GM18511 (cell line): ENCODE results near the gene EPHB6.

Experiments used
- ATAC-seq: cut with Tn5 transposase; IDR thresholded peaks from one replicate; pipeline ENCODE4 v1.9.1; 2021; ENCODE audit warnings: mild to moderate bottlenecking, moderate library complexity; ENCODE audit not compliant: unreplicated experiment

The EPHB6 gene

GRCh38 chr7:142894112-142894984, 39.5 kb downstream of the EPHB6 start:
- ATAC-seq = no peak

DNA sequence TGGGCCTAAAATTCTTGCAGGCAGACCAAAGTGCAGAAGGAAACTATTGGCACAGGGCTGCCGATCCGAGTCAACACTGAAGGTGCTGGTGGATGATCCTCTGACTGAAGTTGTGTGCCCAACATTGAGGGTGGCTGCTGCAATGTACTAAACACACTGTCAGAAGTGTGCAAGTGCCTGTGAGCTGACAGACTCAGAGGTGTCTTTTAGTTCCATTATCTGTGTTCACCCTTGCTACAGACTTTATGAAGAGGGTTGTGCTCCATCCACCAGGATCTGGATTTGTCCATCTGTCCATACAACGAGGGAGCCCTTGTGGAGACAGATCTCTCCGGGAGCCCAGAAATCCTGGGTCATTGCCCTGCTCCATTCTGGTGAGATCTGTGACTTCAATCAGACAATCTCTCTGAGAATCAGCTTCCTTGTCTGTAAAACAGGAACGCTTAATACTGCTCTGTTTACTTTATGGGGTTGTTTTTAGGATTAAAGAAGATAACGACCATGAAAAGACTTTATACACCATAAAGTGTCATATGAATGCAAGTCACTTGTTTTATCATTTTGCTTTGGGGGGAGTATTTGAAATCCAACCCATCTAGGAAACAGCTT, 40.2 kb downstream of the EPHB6 start:
- no peak for ATAC-seq

DNA sequence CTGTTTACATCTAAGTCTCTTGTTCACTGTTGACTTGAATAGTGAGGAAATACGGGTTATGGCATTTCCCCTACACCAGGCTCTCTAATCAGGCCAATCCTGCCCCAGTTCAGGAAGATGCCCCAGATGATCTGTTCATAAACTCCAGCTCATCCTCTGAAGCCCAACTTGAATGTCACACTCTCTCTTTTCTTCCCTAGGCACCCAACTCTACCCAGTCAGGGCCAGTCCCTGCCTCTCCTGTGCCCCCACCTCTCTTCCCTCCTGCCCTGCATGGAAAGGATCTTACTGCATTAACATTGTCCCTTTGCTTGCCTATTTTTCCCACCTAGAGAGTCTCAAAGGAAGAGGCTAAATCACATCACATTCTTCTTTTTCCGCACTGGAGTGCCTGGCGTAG, 41.3 kb downstream of the EPHB6 start:
- no peak for ATAC-seq

- no peak for ATAC-seq
Measured at GRCh38 chr7:142896741-142897379, 42.0 kb downstream of the EPHB6 start.

GRCh38 chr7:142897691-142898090, 42.8 kb downstream of the EPHB6 start:
- no peak for ATAC-seq

DNA sequence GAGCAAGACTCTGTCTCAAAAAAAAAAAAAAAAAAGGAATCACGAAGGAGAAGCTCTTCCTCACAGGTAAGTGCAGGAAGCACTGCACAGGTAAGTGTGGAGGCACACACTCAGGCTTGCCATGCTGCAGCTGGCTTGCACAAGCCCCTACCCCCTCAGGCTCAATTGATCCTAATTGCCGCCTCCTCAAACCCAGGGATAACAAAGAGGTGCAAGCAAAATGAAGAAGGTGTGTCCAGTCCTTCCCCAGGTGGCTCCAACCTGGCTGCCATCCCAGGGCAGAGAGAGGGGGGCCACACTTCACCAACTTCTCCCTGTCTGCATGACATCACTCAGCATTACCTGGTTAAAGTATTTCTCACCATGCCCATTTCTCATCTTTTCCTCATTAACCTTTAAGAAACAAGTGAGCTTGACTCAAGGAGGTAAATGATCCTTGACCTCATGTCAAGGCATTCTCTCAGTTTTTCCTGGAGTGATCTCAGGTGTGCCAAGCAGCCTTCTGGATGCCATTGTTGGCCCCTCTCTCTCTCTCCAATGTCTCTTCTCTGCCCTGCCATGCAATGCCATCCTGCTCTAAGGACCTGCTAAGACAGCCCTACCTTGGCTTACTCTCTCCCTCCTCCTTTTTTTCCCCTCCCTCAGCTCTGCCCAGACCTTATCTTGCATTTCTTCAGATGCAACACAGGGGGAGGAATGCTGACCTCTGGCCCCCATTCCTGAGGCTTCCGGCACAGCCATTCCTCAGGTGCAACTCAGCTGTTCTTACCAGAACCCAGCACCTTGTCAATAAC, 43.7 kb downstream of the EPHB6 start:
- no peak for ATAC-seq

GRCh38 chr7:142899661-142900060, 44.8 kb downstream of the EPHB6 start:
- ATAC-seq = no peak

- no peak for ATAC-seq
Measured at GRCh38 chr7:142901426-142902259, 46.8 kb downstream of the EPHB6 start.

DNA sequence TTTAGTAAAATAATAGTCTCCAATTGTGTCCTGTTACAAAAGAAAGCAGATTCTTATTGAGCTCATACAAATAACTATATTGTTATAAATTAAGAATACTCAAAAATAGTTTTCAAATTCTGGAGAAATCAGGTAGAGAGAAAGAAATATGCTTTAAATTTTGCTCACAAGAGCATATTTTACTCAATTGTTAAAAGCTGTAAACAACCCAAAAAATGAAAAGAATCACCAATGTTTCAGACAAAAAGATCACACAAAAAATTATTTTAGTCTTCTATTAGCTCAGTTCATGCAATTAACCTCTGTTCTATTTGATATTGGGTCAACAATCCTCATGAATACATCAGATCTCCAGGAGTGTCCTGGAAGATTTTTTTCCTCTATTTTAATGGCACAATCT, 49.3 kb downstream of the EPHB6 start:
- ATAC-seq = no peak

DNA sequence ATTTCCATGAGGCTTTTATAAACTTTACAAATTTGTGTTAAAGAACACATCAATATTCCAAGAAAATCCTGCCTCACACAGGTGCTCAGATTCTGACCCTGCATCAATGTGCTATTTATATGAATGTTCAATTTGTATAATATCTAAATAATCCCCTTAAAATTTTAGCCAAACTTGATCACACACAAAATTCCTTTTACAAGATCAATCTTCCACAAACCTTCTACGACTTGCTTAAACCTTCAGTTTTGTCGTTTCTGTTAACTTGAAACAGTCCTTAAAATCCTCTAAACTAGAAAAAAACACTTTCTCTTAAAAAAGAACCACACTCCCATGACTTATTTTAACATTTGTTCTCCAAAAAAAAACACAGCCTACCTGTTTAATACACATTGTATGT, 50.9 kb downstream of the EPHB6 start:
- ATAC-seq = no peak

DNA sequence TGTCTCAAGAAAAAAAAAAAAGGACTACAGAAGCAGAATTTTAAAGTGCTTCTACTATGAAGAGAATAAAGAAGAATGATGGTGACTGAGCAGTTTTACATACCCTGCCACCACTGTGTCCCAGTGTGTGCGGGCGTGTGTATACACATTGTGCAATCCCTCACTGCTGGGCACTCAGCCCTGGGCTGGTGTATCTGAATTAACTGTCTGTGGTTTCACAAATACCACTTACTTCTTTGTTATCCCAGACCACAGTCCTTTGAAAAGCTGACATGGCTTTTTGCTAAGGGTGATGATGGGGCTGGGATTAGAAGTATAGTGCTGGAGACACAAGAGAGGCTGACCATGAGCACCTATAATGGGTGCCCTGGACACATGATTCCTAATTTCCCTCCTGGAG, 51.8 kb downstream of the EPHB6 start:
- ATAC-seq = no peak

DNA sequence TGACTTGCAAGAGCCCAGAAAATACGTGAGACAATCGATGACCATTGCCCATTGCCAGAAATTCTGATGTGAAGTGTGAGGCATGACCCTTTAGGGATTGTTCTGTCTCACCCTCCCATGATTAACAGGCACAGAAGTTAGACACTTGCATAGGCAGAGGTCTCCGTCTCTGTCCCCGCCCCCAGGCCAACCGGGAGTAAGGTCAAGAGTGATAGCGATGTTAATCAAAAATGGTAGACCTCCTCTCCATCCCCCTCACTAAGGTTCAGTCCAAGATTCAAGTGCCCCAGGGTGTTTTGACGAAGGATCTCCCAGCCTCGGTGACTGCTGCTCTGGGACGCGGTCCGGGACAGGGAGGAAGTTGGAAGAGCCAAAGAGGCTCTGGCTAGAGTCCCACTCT, 53.4 kb downstream of the EPHB6 start:
- no peak for ATAC-seq

DNA sequence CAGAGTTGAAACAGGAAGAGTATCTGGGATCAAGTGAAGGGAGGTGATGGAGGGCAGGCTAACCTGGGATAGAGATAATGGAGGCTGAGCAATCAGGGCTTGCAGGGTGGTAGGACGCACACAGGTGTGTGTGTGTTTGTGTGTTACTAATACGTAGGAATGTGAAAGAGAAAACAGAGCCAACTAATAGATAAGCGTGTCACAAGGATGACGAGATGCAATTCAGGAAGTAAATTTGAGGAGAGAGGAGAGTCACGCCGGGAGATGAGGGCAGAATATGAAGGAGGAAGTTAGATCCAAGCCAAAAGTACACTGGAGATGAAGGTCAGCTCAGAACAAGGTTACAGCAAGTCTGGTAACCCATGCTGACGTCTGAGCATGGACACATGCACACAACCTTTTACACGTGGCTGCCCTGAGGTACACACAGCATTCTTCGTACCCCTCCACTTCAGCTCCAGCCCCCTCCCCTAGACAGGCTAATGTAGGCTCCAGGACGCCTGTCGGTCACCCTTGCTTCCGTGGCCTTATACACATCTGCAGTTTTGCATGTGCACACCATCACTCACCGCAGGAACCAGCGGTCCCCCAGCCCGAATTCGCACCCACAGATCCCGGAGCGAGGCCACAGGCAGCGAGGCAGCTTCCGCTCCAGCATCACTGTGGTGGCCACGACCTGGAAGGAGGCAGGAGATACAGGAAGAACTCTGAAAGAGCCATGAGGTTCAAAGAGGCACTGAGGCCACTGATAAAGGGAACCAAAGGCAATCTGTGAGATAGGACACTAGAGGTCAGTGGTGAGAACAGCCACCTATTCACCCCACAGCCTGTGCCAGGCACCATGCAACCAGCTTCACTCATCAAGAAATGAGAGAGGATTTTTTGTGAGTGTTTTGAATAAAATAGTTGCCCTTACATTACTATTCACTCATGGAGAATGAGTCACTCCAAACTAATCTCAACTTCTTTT, 54.3 kb downstream of the EPHB6 start:
- ATAC-seq = no peak

DNA sequence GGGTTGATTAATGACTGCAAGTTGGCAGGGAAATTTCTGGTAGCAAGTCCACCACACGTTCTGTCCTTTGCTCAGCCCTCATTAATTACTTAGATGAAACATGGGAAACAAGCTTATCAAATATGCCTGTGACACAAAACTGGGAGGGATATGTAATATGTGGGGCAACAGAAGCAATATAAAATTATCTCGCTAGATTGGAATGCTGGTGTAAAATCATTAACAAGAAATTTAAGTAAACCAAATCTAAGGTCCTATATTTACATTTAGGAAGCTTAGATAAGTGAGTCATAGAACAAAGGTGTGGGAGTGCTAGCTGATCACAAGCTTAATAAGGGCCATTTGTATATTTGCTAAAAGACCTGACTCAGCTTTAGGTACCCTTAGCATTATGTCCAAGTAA, 55.2 kb downstream of the EPHB6 start:
- ATAC-seq = no peak

DNA sequence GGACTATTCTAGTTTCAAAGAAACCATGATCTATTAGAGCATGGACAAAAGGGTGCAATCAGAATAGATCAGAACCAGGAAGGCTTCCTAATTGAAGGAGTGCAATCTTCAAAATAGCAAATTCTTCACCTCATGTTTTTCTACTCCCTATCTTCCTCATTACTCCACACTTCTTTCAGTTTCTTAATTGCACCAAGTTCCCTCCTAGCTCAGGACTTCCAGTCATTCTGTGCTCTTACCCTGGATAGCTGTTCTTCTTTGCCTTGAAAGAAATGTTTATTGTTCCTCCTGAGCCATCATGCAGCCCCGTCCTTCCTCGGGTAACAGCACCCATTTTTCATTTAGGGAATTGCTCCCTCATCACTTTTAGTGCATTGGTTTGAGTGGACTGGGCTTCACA, 55.6 kb downstream of the EPHB6 start:
- ATAC-seq = no peak

DNA sequence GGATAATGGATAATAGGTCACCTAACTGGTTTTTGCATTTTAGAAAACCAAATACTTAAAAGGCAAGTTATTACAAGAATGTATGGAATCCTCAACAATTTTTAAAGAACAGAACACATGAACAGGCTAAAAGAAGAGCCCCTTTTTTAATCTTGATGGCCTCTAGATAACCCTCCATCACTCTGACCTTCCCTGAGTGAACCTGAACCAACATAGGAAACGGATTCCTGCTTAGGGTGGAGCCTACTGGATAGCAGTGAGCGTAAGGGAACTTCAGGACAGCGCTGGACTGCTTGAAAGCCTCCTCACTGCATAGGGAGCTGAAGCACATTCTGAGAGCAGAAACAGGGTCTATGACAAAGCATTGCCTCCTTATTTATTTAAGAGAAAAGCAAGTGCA, 58.2 kb downstream of the EPHB6 start:
- no peak for ATAC-seq

DNA sequence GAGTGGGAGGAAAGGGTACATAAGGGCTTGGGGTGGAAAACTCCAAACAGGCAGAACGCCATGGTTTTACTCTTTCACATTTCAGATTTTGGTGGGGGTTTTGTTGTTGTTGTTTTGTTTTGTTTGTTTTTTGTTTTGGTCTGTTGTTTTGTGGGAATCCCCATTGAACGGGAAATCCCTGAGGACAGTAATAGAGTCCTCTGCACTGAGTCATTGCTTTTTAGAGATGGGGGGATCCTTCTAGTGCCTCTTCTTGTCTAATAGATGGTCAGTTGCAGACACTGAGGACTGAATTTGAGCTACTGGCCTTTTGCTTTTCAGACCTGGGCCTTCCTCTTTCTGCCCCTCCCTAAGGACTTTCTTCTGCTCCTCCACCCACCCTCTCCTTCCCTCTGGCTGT, 58.7 kb downstream of the EPHB6 start:
- no peak for ATAC-seq

DNA sequence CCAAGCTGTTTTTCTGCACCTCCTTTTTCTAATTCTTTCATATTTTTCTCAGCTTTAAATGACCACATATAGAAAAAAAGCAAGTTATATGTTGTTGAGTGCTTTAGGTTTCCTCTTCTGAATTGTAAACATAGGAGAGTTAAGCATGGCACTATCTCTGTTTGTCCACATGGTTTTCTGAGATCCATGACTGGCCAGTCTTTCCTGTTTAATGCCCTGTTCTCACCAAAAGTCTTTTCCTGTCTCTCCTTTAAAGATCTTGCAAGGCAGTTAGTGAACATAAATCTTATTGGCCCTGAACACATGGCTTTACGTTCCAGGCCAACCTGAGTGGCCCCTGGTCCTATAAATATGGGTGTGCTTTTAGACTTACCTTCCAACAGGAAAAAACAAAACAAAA, 59.2 kb downstream of the EPHB6 start:
- no peak for ATAC-seq

DNA sequence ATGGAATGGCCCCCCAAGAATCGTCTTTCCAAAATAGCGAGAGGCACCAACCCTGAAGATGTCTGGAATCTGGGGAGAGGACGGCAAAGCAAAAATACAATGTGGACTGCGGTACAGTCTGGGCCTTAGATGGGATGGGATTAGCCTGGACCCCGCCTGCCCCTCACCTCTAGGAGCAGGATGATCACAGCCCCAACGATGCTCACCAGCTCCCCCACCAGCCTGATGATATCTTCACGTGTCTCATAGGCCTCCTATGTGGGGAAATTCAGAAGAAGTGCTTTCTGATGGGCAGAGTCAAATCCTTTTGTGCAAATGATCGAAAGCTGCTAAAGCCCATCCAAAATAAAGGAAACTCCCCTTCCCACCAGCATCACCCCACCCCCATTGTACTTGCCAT, 60.4 kb downstream of the EPHB6 start:
- no peak for ATAC-seq
